Activated CD4-positive, alpha-beta T cell treated with anti-CD3 and anti-CD28 coated beads, Interleukin-10, Interleukin-2, amounts not matched to agents 100 ng/mL and 50 ng/mL, durations not matched to agents 16 hours and 8 hours (primary cell): ENCODE data around the gene C19orf25.
"Not testable (repeated sequence)": the region's sequence is repeated elsewhere in the genome, so short reads cannot be mapped to it uniquely, and the experiment has no call there.

ENCODE experiments used
- DNase-seq: peaks from one replicate; pipeline ENCODE4 v3.0.0-alpha.2; 2020

The C19orf25 gene

GRCh38 chr19:1511318-1512317 is 32.6 kb upstream of the C19orf25 start:
- no peak for DNase-seq

GRCh38 chr19:1510807-1511206 is 31.8 kb upstream of the C19orf25 start:
- no peak for DNase-seq

GRCh38 chr19:1510442-1510806 is 31.4 kb upstream of the C19orf25 start:
- DNase-seq, result no peak

- no peak for DNase-seq
Measured at GRCh38 chr19:1509602-1510441, 30.8 kb upstream of the C19orf25 start.

GRCh38 chr19:1508507-1508856 is 29.5 kb upstream of the C19orf25 start:
- no peak for DNase-seq

- DNase-seq, result peak; percentile 91
Measured at GRCh38 chr19:1507763-1508506, 28.9 kb upstream of the C19orf25 start.

- no peak for DNase-seq
Measured at GRCh38 chr19:1507192-1507660, 28.2 kb upstream of the C19orf25 start.

- no peak for DNase-seq
Measured at GRCh38 chr19:1505991-1506881, 27.2 kb upstream of the C19orf25 start.

GRCh38 chr19:1505012-1505411 is 26.0 kb upstream of the C19orf25 start:
- no peak for DNase-seq

GRCh38 chr19:1503925-1504773 is 25.1 kb upstream of the C19orf25 start:
- no peak for DNase-seq

- DNase-seq, result peak; percentile 73
Measured at GRCh38 chr19:1503089-1503924, 24.3 kb upstream of the C19orf25 start.

GRCh38 chr19:1502433-1503088 is 23.5 kb upstream of the C19orf25 start:
- no peak for DNase-seq

GRCh38 chr19:1501200-1501595 is 22.2 kb upstream of the C19orf25 start:
- no peak for DNase-seq

- not testable (repeated sequence) for DNase-seq
Measured at GRCh38 chr19:1499231-1499630, 20.2 kb upstream of the C19orf25 start.

GRCh38 chr19:1497578-1498235 is 18.7 kb upstream of the C19orf25 start:
- no peak for DNase-seq

GRCh38 chr19:1496714-1497577 is 17.9 kb upstream of the C19orf25 start:
- DNase-seq, result no peak

- DNase-seq, result no peak
Measured at GRCh38 chr19:1495799-1496713, 17.0 kb upstream of the C19orf25 start.
